ENCODE data around the gene IKZF5. TPM values are rescaled to one million over a fixed set of nuclear protein-coding genes. Genes with fewer than 3 reads are reported as not detected.

IKZF5 gene
- total and polyA plus RNA-seq, 4 donors = 5.0 to 9.4 (median 7.2) TPM

DNA sequence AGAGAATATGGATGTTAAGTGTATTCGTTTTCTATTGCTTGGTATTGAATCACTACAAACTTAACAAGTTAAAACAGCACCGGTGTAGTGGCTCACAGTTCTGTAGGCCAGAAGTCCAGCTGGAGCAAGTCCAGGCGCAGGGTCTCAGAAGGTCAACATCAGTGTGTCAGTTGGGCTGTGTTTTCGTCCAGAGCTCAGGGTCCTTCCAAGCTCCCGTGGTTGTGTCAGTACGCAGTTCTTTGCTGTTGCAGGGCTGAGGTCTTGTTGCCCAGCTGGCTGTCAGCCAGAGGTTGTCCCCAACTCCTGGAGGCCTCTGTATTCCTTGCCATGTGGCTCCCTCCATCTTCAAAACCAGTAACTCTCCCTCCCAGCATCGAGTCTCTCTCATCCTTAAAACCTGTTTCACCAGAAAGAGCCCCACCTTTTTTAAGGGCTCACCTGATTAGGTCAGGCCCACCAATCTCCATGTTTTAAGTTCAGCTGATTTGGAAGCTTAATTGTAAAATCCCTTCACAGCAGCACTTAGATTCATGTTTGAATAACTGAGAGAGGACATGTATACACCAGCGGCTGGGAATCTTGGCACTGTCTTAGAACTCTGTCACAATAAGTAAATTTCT is 27.0 kb upstream of the IKZF5 start:
- WGBS = 48% methylated on average over 8 of the region's 8 CpGs
- Histone ChIP-seq H3K27ac (ENCODE audit: low read depth in 1 of 2, low read length in 2 of 2) (peak overlapping the region; percentile 6 to 59), H3K27me3 (ENCODE audit: control insufficient read depth in 4 of 4, insufficient read depth in 4 of 4, low read length in 3 of 4) (no peaks in the 10 kb centered on the region)

GRCh38 chr10:123034332-123034731 is 25.7 kb upstream of the IKZF5 start:
- peaks cover 0 to 6% (median 0%) of the 10 kb centered on the region in 4 donors for H3K9me3 ChIP-seq (ENCODE audit: control insufficient read depth in 4 of 4, low read length in 3 of 4)
- DNase-seq (ENCODE audit: low spot score) = no peak
- no peak overlapping the region for H3K9ac ChIP-seq (ENCODE audit: low read depth in 1 of 2, low read length in 2 of 2)
- H3K27me3 ChIP-seq (ENCODE audit: control insufficient read depth in 4 of 4, insufficient read depth in 4 of 4, low read length in 3 of 4) = no peaks in the 10 kb centered on the region
- peaks cover 0 to 17% (median 4%) of the 10 kb centered on the region in 4 donors for H3K36me3 ChIP-seq (ENCODE audit: control insufficient read depth in 4 of 4, insufficient read depth in 3 of 4, low read depth in 1 of 4, low read length in 3 of 4)
- peak overlapping the region; percentile 66 to 73 for H3K27ac ChIP-seq (ENCODE audit: low read depth in 1 of 2, low read length in 2 of 2)
- no peak overlapping the region for H3K4me3 ChIP-seq (ENCODE audit: low read depth in 1 of 3, low read length in 3 of 3)
- peaks cover 11 to 48% (median 28%) of the 10 kb centered on the region in 4 donors for H3K4me1 ChIP-seq (ENCODE audit: control insufficient read depth in 4 of 4, insufficient read depth in 4 of 4, low read length in 3 of 4)
- peak; percentile 66 for TF ChIP-seq YY1 (IDR thresholded peaks at IDR 0.05)
- peak; percentile 77 to 88 for TF ChIP-seq HNF4A (conservative IDR thresholded peaks at IDR 0.05)
- peak in 1 of 2 donors; percentile 33 for TF ChIP-seq RAD21 (IDR thresholded peaks at IDR 0.05)
- no peak for TF ChIP-seq GABPA (IDR thresholded peaks at IDR 0.05 in 1 of 2, conservative IDR thresholded peaks at IDR 0.05 in 1 of 2)
- peak; percentile 25 to 86 for TF ChIP-seq JUND (IDR thresholded peaks at IDR 0.05)
- TF ChIP-seq NR2F2 (IDR thresholded peaks at IDR 0.05) = no peak
- peak; percentile 70 for TF ChIP-seq ZBTB33 (IDR thresholded peaks at IDR 0.05)
- no peak for TF ChIP-seq HNF4G (IDR thresholded peaks at IDR 0.05)
- no peak for TF ChIP-seq ATF3 (IDR thresholded peaks at IDR 0.05)
- TF ChIP-seq FOXA2 (IDR thresholded peaks at IDR 0.05) = peak; percentile 59
- TF ChIP-seq EGR1 (IDR thresholded peaks at IDR 0.05; ENCODE audit: low read depth in 2 of 2) = no peak
- TF ChIP-seq, protein P1, sequence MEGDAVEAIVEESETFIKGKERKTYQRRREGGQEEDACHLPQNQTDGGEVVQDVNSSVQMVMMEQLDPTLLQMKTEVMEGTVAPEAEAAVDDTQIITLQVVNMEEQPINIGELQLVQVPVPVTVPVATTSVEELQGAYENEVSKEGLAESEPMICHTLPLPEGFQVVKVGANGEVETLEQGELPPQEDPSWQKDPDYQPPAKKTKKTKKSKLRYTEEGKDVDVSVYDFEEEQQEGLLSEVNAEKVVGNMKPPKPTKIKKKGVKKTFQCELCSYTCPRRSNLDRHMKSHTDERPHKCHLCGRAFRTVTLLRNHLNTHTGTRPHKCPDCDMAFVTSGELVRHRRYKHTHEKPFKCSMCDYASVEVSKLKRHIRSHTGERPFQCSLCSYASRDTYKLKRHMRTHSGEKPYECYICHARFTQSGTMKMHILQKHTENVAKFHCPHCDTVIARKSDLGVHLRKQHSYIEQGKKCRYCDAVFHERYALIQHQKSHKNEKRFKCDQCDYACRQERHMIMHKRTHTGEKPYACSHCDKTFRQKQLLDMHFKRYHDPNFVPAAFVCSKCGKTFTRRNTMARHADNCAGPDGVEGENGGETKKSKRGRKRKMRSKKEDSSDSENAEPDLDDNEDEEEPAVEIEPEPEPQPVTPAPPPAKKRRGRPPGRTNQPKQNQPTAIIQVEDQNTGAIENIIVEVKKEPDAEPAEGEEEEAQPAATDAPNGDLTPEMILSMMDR (IDR thresholded peaks at IDR 0.05; ENCODE audit: low read depth, low read length, missing input control) = no peak
- TF ChIP-seq TAF1 (conservative IDR thresholded peaks at IDR 0.05) = no peak

More for the DNA sequence above, 27.0 kb upstream of the IKZF5 start:
- Histone ChIP-seq H3K9me3 (ENCODE audit: control insufficient read depth in 4 of 4, low read length in 3 of 4) (peaks cover 0 to 6% (median 0%) of the 10 kb centered on the region in 4 donors), H3K9ac (ENCODE audit: low read depth in 1 of 2, low read length in 2 of 2) (no peak overlapping the region), H3K4me1 (ENCODE audit: control insufficient read depth in 4 of 4, insufficient read depth in 4 of 4, low read length in 3 of 4) (peaks cover 11 to 52% (median 28%) of the 10 kb centered on the region in 4 donors), H3K36me3 (ENCODE audit: control insufficient read depth in 4 of 4, insufficient read depth in 3 of 4, low read depth in 1 of 4, low read length in 3 of 4) (peaks cover 1 to 17% (median 4%) of the 10 kb centered on the region in 4 donors), H3K4me3 (ENCODE audit: low read depth in 1 of 3, low read length in 3 of 3) (no peak overlapping the region)
- peak; percentile 37 for TF ChIP-seq ATF3 (IDR thresholded peaks at IDR 0.05)
- TF ChIP-seq, protein P1 (IDR thresholded peaks at IDR 0.05; ENCODE audit: low read depth, low read length, missing input control) = no peak
- TF ChIP-seq HNF4A (conservative IDR thresholded peaks at IDR 0.05) = peak; percentile 89 to 92
- peak; percentile 27 to 36 for TF ChIP-seq JUND (IDR thresholded peaks at IDR 0.05)
- TF ChIP-seq SP1 (IDR thresholded peaks at IDR 0.05) = peak; percentile 85
- no peak for TF ChIP-seq MAX (IDR thresholded peaks at IDR 0.05)
- TF ChIP-seq FOXA2 (IDR thresholded peaks at IDR 0.05) = peak; percentile 67
- TF ChIP-seq NR2F2 (IDR thresholded peaks at IDR 0.05) = peak; percentile 29
- TF ChIP-seq ZBTB33 (IDR thresholded peaks at IDR 0.05) = peak; percentile 16
- no peak for TF ChIP-seq EGR1 (IDR thresholded peaks at IDR 0.05; ENCODE audit: low read depth in 2 of 2)
- TF ChIP-seq GABPA (IDR thresholded peaks at IDR 0.05 in 1 of 2, conservative IDR thresholded peaks at IDR 0.05 in 1 of 2) = no peak
- TF ChIP-seq HNF4G (IDR thresholded peaks at IDR 0.05) = peak; percentile 69
- TF ChIP-seq RXRA (IDR thresholded peaks at IDR 0.05) = peak; percentile 84 to 86
- DNase-seq (ENCODE audit: low spot score) = peak; percentile 42

Data from liver (tissue), 9 donors.